Ishikawa (cell line): ENCODE measurements around the gene HBS1L.

Experiments
- CREB1 ChIP-seq: IDR thresholded peaks from 2 replicates; pipeline ENCODE4 v1.6.1; 2012; ENCODE audit warnings: low read depth
- TF ChIP-seq, protein P1 (sequence below): IDR thresholded peaks from 2 replicates; pipeline ENCODE4 v1.6.1; 2012

DNA sequence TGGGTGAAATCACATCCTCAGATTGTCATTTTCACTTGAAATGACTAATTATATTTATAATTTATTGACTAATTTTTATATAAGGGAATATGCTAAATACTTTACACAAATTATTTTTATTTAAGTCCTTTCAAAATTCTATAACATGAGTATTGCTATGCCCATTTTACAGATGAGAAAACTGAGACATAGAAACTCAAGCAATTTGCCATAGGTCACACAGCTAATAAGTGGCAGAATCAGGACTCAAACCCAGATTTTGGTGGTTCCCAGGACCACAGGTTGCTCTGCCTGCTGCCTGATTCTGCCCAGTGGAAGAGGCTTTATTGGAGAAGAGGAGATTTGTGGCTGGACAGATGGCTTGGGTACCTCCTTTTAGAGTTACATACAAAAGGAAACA is 109.6 kb downstream of the HBS1L start:
- TF ChIP-seq CREB1: no peak
- TF ChIP-seq, protein P1, sequence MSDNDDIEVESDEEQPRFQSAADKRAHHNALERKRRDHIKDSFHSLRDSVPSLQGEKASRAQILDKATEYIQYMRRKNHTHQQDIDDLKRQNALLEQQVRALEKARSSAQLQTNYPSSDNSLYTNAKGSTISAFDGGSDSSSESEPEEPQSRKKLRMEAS: no peak
